H1 (cell line): ENCODE measurements around the gene ELL. TPM values are rescaled to one million over a fixed set of nuclear protein-coding genes. Genes with fewer than 3 reads are reported as not detected.

Experiments used
- CTCF ChIA-PET: fragments of 300-600 bp; sonication (Branson Sonifier 250); formaldehyde crosslinking; loops from one replicate; lab custom pipeline; 2021; ENCODE audit not compliant: partially characterized antibody; lab: Charles Lee
- POLR2A ChIA-PET: fragments of 300-600 bp; sonication (Branson Sonifier 250); formaldehyde crosslinking; loops from one replicate; lab custom pipeline; 2021; ENCODE audit warnings: inconsistent platforms; ENCODE audit not compliant: partially characterized antibody; lab: Charles Lee
- DNase-seq, 2 experiments: peaks; one replicate each; pipeline versions ENCODE4 v3.0.0 to v3.0.0-alpha.2; 2010 to 2022; ENCODE audit warnings: low spot score in 2 of 2, low read depth in 1 of 2, mixed read lengths in 1 of 2
- FAIRE-seq: peaks from 2 replicates; lab custom pipeline; 2011; peaks lifted over from hg19 to GRCh38; lab: Jason Lieb, UNC
- H2AFZ ChIP-seq: 2 replicates; pipeline ENCODE4 v1.8.1; 2012; ENCODE audit warnings: low read length, inconsistent platforms
- H2AK5ac ChIP-seq: 2 replicates; pipeline ENCODE4 v1.6.1; 2013; ENCODE audit warnings: low read depth, low read length
- H2BK120ac ChIP-seq: replicated peaks from 2 replicates; pipeline ENCODE3; 2013; ENCODE audit warnings: low read depth, low read length, inconsistent platforms
- H2BK12ac ChIP-seq: 2 replicates; pipeline ENCODE4 v1.6.1; 2013; ENCODE audit warnings: low read depth, low read length
- H2BK15ac ChIP-seq: 2 replicates; pipeline ENCODE4 v1.6.1; 2013; ENCODE audit warnings: low read length
- H2BK20ac ChIP-seq: 2 replicates; pipeline ENCODE4 v1.6.1; 2013; ENCODE audit warnings: low read length
- H2BK5ac ChIP-seq: 2 replicates; pipeline ENCODE4 v1.6.1; 2013; ENCODE audit warnings: low read depth, low read length
- H3K14ac ChIP-seq: 2 replicates; pipeline ENCODE4 v1.6.1; 2013; ENCODE audit warnings: inconsistent platforms; ENCODE audit not compliant: insufficient read length
- H3K18ac ChIP-seq: 2 replicates; pipeline ENCODE4 v1.6.1; 2013; ENCODE audit warnings: low read length; ENCODE audit errors: extremely low read depth
- H3K23ac ChIP-seq: 2 replicates; pipeline ENCODE4 v1.6.1; 2013; ENCODE audit warnings: inconsistent platforms; ENCODE audit not compliant: insufficient read length
- H3K23me2 ChIP-seq: 2 replicates; pipeline ENCODE4 v1.6.1; 2013; ENCODE audit warnings: low read depth, low read length
- H3K27ac ChIP-seq: 2 replicates; pipeline ENCODE4 v1.6.1; 2011; ENCODE audit warnings: low read depth, low read length, inconsistent platforms
- H3K27me3 ChIP-seq, 4 experiments: replicated peaks in 1 of 4; 1 replicate in 1 of 4; 2 replicates in 3 of 4; pipeline versions ENCODE4 v1.6.1 to v1.8.1; 2011 to 2013; ENCODE audit warnings: low read length in 3 of 4, mild to moderate bottlenecking in 3 of 4, inconsistent platforms in 2 of 4, mixed read lengths in 2 of 4, moderate library complexity in 1 of 4; ENCODE audit not compliant: control insufficient read depth in 3 of 4, insufficient read depth in 3 of 4; ENCODE audit errors: extremely low read depth in 1 of 4
- H3K36me3 ChIP-seq, 4 experiments: 2 replicates each; pipeline versions ENCODE4 v1.6.1 to v1.8.1; 2011 to 2013; ENCODE audit warnings: mild to moderate bottlenecking in 4 of 4, low read length in 3 of 4, moderate library complexity in 2 of 4, control low read depth in 1 of 4, inconsistent platforms in 1 of 4; ENCODE audit not compliant: insufficient read depth in 4 of 4, control insufficient read depth in 2 of 4
- H3K4ac ChIP-seq: replicated peaks from 2 replicates; pipeline ENCODE3; 2013; ENCODE audit warnings: low read length, low read depth, mixed read lengths, inconsistent platforms; ENCODE audit not compliant: insufficient read length
- H3K4me1 ChIP-seq, 4 experiments: replicated peaks in 1 of 4; 1 replicate in 1 of 4; 2 replicates in 3 of 4; pipeline versions ENCODE4 v1.6.1 to v1.8.1; 2011 to 2013; ENCODE audit warnings: low read length in 3 of 4, inconsistent platforms in 2 of 4, mixed read lengths in 1 of 4; ENCODE audit not compliant: insufficient read depth in 4 of 4, control insufficient read depth in 3 of 4
- H3K4me2 ChIP-seq, 2 experiments: 2 replicates each; pipeline versions ENCODE4 v1.6.1 to v1.8.1; 2011 to 2013; ENCODE audit warnings: low read depth in 2 of 2, low read length in 2 of 2, control low read depth in 1 of 2, inconsistent platforms in 1 of 2, mild to moderate bottlenecking in 1 of 2; ENCODE audit not compliant: insufficient read depth in 1 of 2
- H3K4me3 ChIP-seq, 4 experiments: fragments of 200-600, 300-600 bp in 1 of 4; sonication (generic), shearing (Covaris generic), sonication (Bioruptor Twin) in 1 of 4; 2 replicates each; pipeline versions ENCODE4 v1.5.1 to v1.8.1; 2011 to 2016; ENCODE audit warnings: low read length in 4 of 4, low read depth in 3 of 4, control low read depth in 2 of 4, inconsistent platforms in 2 of 4, mild to moderate bottlenecking in 2 of 4, mixed read lengths in 1 of 4, moderate library complexity in 1 of 4; ENCODE audit not compliant: insufficient read depth in 2 of 4; ENCODE audit errors: extremely low read depth in 1 of 4
- H3K56ac ChIP-seq: replicated peaks from 2 replicates; pipeline ENCODE3; 2013; ENCODE audit warnings: low read depth, mild to moderate bottlenecking, mixed read lengths, low read length, inconsistent platforms; ENCODE audit not compliant: insufficient read length
- H3K79me1 ChIP-seq: 2 replicates; pipeline ENCODE4 v1.6.1; 2013; ENCODE audit warnings: low read depth, low read length, control low read depth
- H3K79me2 ChIP-seq, 2 experiments: 2 replicates each; pipeline versions ENCODE4 v1.6.1 to v1.8.1; 2012 to 2013; ENCODE audit warnings: low read length in 2 of 2, mild to moderate bottlenecking in 2 of 2, inconsistent platforms in 1 of 2; ENCODE audit not compliant: insufficient read depth in 2 of 2, control insufficient read depth in 1 of 2
- H3K9ac ChIP-seq, 4 experiments: replicated peaks in 1 of 4; 1 replicate in 1 of 4; 2 replicates in 3 of 4; pipeline versions ENCODE4 v1.6.1 to v1.8.1; 2011 to 2013; ENCODE audit warnings: low read depth in 3 of 4, low read length in 3 of 4, control low read depth in 2 of 4, mild to moderate bottlenecking in 2 of 4, moderate library complexity in 2 of 4, inconsistent platforms in 1 of 4; ENCODE audit errors: extremely low read depth in 1 of 4
- H3K9me3 ChIP-seq, 2 experiments: 2 replicates each; pipeline versions ENCODE4 v1.6.1 to v1.8.1; 2012 to 2013; ENCODE audit warnings: mild to moderate bottlenecking in 2 of 2, moderate library complexity in 2 of 2, control low read depth in 1 of 2, inconsistent platforms in 1 of 2, low read depth in 1 of 2, low read length in 1 of 2, mixed read lengths in 1 of 2; ENCODE audit not compliant: insufficient read depth in 2 of 2
- H4K20me1 ChIP-seq, 2 experiments: replicated peaks in 1 of 2; 2 replicates each; pipeline versions ENCODE3 to v1.8.1; 2011 to 2013; ENCODE audit warnings: inconsistent platforms in 2 of 2, low read length in 2 of 2, mild to moderate bottlenecking in 1 of 2; ENCODE audit not compliant: insufficient read depth in 2 of 2, control insufficient read depth in 1 of 2
- H4K5ac ChIP-seq: 2 replicates; pipeline ENCODE4 v1.6.1; 2013; ENCODE audit warnings: low read length, low read depth, mixed read lengths, inconsistent platforms; ENCODE audit not compliant: insufficient read length
- H4K8ac ChIP-seq: 2 replicates; pipeline ENCODE4 v1.8.0; 2013; ENCODE audit warnings: mild to moderate bottlenecking, moderate library complexity, low read length, inconsistent platforms; ENCODE audit not compliant: insufficient read depth; ENCODE audit errors: extremely low read depth
- H4K91ac ChIP-seq: replicated peaks from 2 replicates; pipeline ENCODE3; 2013; ENCODE audit warnings: low read length, mixed read lengths, inconsistent platforms; ENCODE audit not compliant: insufficient read length
- BACH1 ChIP-seq: IDR thresholded peaks from 2 replicates; pipeline ENCODE4 v1.6.1; 2012; ENCODE audit warnings: low read length, improper control_type of control experiment
- CBX8 ChIP-seq: fragments of 300-800, 300-1000 bp; sonication (generic); IDR thresholded peaks from 2 replicates; pipeline ENCODE4 v1.7.1; 2016; ENCODE audit warnings: low read depth, low read length, borderline replicate concordance
- GABPA ChIP-seq: IDR thresholded peaks from 2 replicates; pipeline ENCODE4 v1.6.1; 2011; ENCODE audit warnings: mild to moderate bottlenecking, low read length, moderate library complexity, borderline replicate concordance; ENCODE audit not compliant: insufficient read depth
- GTF2F1 ChIP-seq: IDR thresholded peaks from 2 replicates; pipeline ENCODE4 v1.6.1; 2012; ENCODE audit warnings: low read depth, low read length, improper control_type of control experiment, borderline replicate concordance
- JUND ChIP-seq: IDR thresholded peaks from 2 replicates; pipeline ENCODE4 v1.6.1; 2011; ENCODE audit warnings: mild to moderate bottlenecking, improper control_type of control experiment, low read length
- MAFK ChIP-seq: IDR thresholded peaks from 2 replicates; pipeline ENCODE4 v1.6.1; 2012; ENCODE audit warnings: low read depth, mild to moderate bottlenecking, improper control_type of control experiment, low read length
- NANOG ChIP-seq: IDR thresholded peaks from 2 replicates; pipeline ENCODE4 v1.6.1; 2011; ENCODE audit warnings: low read length, low read depth, mild to moderate bottlenecking, inconsistent platforms; ENCODE audit not compliant: insufficient read depth, poor library complexity, severe bottlenecking
- POLR2A ChIP-seq, 2 experiments: IDR thresholded peaks; 1 replicate in 1 of 2; 2 replicates in 1 of 2; pipeline ENCODE4 v1.6.1; 2011; ENCODE audit warnings: low read depth in 2 of 2, low read length in 2 of 2, mild to moderate bottlenecking in 2 of 2; ENCODE audit errors: control extremely low read depth in 1 of 2
- POU5F1 ChIP-seq: IDR thresholded peaks from 2 replicates; pipeline ENCODE4 v1.6.1; 2011; ENCODE audit warnings: low read depth, mild to moderate bottlenecking, low read length, moderate library complexity
- RFX5 ChIP-seq: IDR thresholded peaks from 2 replicates; pipeline ENCODE4 v1.6.1; 2011; ENCODE audit warnings: low read depth, low read length, improper control_type of control experiment, borderline replicate concordance
- SUZ12 ChIP-seq: fragments of 200-600 bp; sonication (generic); IDR thresholded peaks from 2 replicates; pipeline ENCODE4 v1.6.1; 2012; ENCODE audit warnings: mild to moderate bottlenecking, inconsistent platforms, low read length, moderate library complexity, mixed read lengths
- TEAD4 ChIP-seq: IDR thresholded peaks from 2 replicates; pipeline ENCODE4 v1.6.1; 2012; ENCODE audit warnings: low read depth, low read length, inconsistent platforms, mixed read lengths
- ZNF274 ChIP-seq: IDR thresholded peaks from 2 replicates; pipeline ENCODE4 v1.7.0; 2012; ENCODE audit warnings: low read length, borderline replicate concordance; ENCODE audit errors: extremely low read depth
- WGBS, 2 experiments: shearing (Covaris generic) in 1 of 2; methylation state at CpG; one replicate each; pipeline versions ENCODE4 v1.1.6 to v1.1.7; 2013 to 2015; ENCODE audit warnings: low lambda C conversion rate in 2 of 2, mixed read lengths in 2 of 2, inconsistent platforms in 1 of 2, low coverage in 1 of 2, missing lambda C conversion rate in 1 of 2; ENCODE audit not compliant: insufficient replicate concordance in 2 of 2, insufficient coverage in 1 of 2, insufficient read length in 1 of 2; ENCODE audit errors: extremely low coverage in 1 of 2, missing lambda C conversion rate in 1 of 2; 5-methylcytosine and 5-hydroxymethylcytosine counted together
- polyA plus RNA-seq, 7 experiments: library from polyadenylated mRNA; depleted of rRNA in 3 of 7; stranded (reverse) in 5 of 7; unstranded in 2 of 7; fragments of >200 nt in 5 of 7; fragments of 200-250 nt in 2 of 7; gene quantifications; 1 replicate in 5 of 7; 2 replicates in 1 of 7; 4 replicates in 1 of 7; pipeline versions ENCODE4 v1.2.1 to v1.2.3, GENCODE V29; 2011 to 2013; ENCODE audit warnings: missing spikeins in 2 of 7, mixed read lengths in 2 of 7
- total RNA-seq: library from RNA; stranded (reverse); fragmentation: NEBNext Ultra II Directional; extraction: Animal tissue kit (Norgen Biotek cat#: 25700); gene quantifications from 2 replicates; pipeline ENCODE4 v1.2.1, GENCODE V29; 2021
- TF ChIP-seq, protein P1 (sequence below): IDR thresholded peaks from 2 replicates; pipeline ENCODE4 v1.6.1; 2011; ENCODE audit warnings: low read depth, mild to moderate bottlenecking, low read length; ENCODE audit not compliant: insufficient read depth

The ELL gene
- total and polyA plus RNA-seq, 2 of the 8 experiments (the other 6 are each of a cell fraction or from before 2014, with no cell fraction given), result 5.2 to 10.5 TPM

DNA sequence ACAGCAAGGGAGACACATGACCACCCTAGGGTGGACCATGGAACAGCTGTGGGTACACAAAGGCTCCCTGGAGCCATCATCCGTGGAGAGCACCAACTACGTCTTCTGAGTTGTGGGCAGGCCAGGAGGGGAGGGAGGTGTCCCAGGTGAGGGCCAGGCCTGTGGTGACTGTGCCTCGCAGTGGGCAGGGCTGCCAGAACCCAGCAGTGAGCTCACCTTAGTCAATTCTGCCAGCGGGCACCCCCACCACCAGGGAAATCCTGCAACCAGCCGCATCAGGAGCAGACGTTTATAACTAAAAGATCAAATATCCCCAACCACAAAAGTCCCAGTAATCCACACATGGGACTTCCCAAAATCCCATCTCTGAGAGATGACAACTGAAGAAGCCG, 19.6 kb downstream of the ELL start:
- no peak for DNase-seq
- H3K14ac ChIP-seq, result no peak overlapping the region
- no peak overlapping the region for H2BK20ac ChIP-seq
- H3K4ac ChIP-seq, result no peak overlapping the region
- H3K36me3 ChIP-seq, result no peaks in the 10 kb centered on the region
- no peaks in the 10 kb centered on the region; a peak in 1 of 7 replicates for H3K4me1 ChIP-seq
- H3K4me2 ChIP-seq, result no peak overlapping the region
- H4K8ac ChIP-seq, result no peak overlapping the region
- H3K56ac ChIP-seq, result no peak overlapping the region
- H2BK120ac ChIP-seq, result no peak overlapping the region
- no peak overlapping the region for H3K23ac ChIP-seq
- H2BK12ac ChIP-seq, result no peak overlapping the region
- H3K79me1 ChIP-seq, result peaks cover 24% of the 10 kb centered on the region
- H3K9me3 ChIP-seq, result no peaks in the 10 kb centered on the region
- H3K4me3 ChIP-seq, result no peak overlapping the region
- H2BK5ac ChIP-seq, result no peak overlapping the region
- no peak overlapping the region for H3K18ac ChIP-seq
- H2AFZ ChIP-seq, result no peak overlapping the region
- no peak overlapping the region for H4K91ac ChIP-seq
- peaks cover 0 to 59% of the 10 kb centered on the region in 2 experiments; a peak in 3 of 4 replicates for H3K79me2 ChIP-seq
- no peak for FAIRE-seq
- 88% methylated on average over 6 of the region's 7 CpGs; no CpG with 5 or more reads in 1 of the 2 experiments for WGBS, 2 experiments
- no peak overlapping the region for H3K9ac ChIP-seq
- no peak overlapping the region for H2AK5ac ChIP-seq
- no peak overlapping the region for H3K27ac ChIP-seq
- ChIA-PET CTCF (interaction anchor here (0.9 to 32.9 kb wide), 7 partner anchors 10 to 228 kb away, joined by 3 to 458 read pairs (median 7); no protein-coding TSS in a partner anchor), POLR2A (interaction anchor here (0.7 to 2.9 kb wide), 3 partner anchors 13 to 87 kb away, joined by 3 to 9 read pairs (median 3); partner anchors contain the start of gene REX1BD)
- no peak overlapping the region for H4K5ac ChIP-seq
- no peaks in the 10 kb centered on the region for H3K27me3 ChIP-seq
- H4K20me1 ChIP-seq, result peaks cover 19 to 47% of the 10 kb centered on the region in 2 experiments
- H2BK15ac ChIP-seq, result no peak overlapping the region
- H3K23me2 ChIP-seq, result no peaks in the 10 kb centered on the region
- TF ChIP-seq JUND, result no peak
- TF ChIP-seq ZNF274, result no peak
- TF ChIP-seq TEAD4, result no peak
- no peak for TF ChIP-seq NANOG
- no peak for TF ChIP-seq BACH1
- TF ChIP-seq RFX5, result no peak
- no peak for TF ChIP-seq POLR2A (IDR thresholded peaks at IDR 0.05; ENCODE audit: control extremely low read depth in 1 of 2, low read depth in 2 of 2, low read length in 2 of 2)
- TF ChIP-seq MAFK, result no peak
- no peak for TF ChIP-seq GTF2F1
- TF ChIP-seq, protein P1, sequence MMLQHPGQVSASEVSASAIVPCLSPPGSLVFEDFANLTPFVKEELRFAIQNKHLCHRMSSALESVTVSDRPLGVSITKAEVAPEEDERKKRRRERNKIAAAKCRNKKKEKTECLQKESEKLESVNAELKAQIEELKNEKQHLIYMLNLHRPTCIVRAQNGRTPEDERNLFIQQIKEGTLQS, result no peak
- no peak for TF ChIP-seq POU5F1
- TF ChIP-seq CBX8, result no peak
- no peak for TF ChIP-seq SUZ12
- no peak for TF ChIP-seq GABPA
